ENCODE measurements around the gene SMIM10. TPM values are rescaled to one million over a fixed set of nuclear protein-coding genes. Genes with fewer than 3 reads are reported as not detected.

SMIM10 gene
- total and polyA plus RNA-seq, 2 of the 13 experiments (the other 11 are each of a cell fraction or from before 2014, with no cell fraction given) = not detected

GRCh38 chrX:134948333-134949241 lies 42.2 kb upstream of the SMIM10 start (continued):
- TF ChIP-seq ZNF703 (CRISPR knock-in tag; IDR thresholded peaks at IDR 0.05; ENCODE audit: borderline replicate concordance) (no peak), HNF4G (IDR thresholded peaks at IDR 0.05; ENCODE audit: borderline replicate concordance, low read depth, low read length) (no peak), HNF4G (CRISPR knock-in tag; IDR thresholded peaks at IDR 0.05; ENCODE audit: borderline replicate concordance, low read depth) (no peak), ZNF615 (CRISPR knock-in tag; IDR thresholded peaks at IDR 0.05; ENCODE audit: borderline replicate concordance) (no peak), ZNF160 (CRISPR knock-in tag; IDR thresholded peaks at IDR 0.05) (no peak), CENPT (CRISPR knock-in tag; IDR thresholded peaks at IDR 0.05; ENCODE audit: low read depth) (no peak), EHMT2 (IDR thresholded peaks at IDR 0.05; ENCODE audit: borderline replicate concordance, low read depth, low read length) (no peak), PHF20 (CRISPR knock-in tag; IDR thresholded peaks at IDR 0.05) (no peak), ZNF678 (CRISPR knock-in tag; IDR thresholded peaks at IDR 0.05) (no peak), AKAP8 (CRISPR knock-in tag; IDR thresholded peaks at IDR 0.05) (no peak), UBTF (CRISPR knock-in tag; IDR thresholded peaks at IDR 0.05) (no peak), ARID2 (CRISPR knock-in tag; IDR thresholded peaks at IDR 0.05; ENCODE audit: borderline replicate concordance) (no peak), ZNF34 (CRISPR knock-in tag; IDR thresholded peaks at IDR 0.05; ENCODE audit: borderline replicate concordance) (no peak), ZNF616 (CRISPR knock-in tag; IDR thresholded peaks at IDR 0.05; ENCODE audit: low read depth) (no peak), ZNF136 (CRISPR knock-in tag; IDR thresholded peaks at IDR 0.05; ENCODE audit: low read depth) (no peak), ZNF687 (CRISPR knock-in tag; IDR thresholded peaks at IDR 0.05) (no peak), AGO1 (IDR thresholded peaks at IDR 0.05; ENCODE audit: low read depth, low read length, poor library complexity, severe bottlenecking) (no peak)
- TF ChIP-seq, protein P1, sequence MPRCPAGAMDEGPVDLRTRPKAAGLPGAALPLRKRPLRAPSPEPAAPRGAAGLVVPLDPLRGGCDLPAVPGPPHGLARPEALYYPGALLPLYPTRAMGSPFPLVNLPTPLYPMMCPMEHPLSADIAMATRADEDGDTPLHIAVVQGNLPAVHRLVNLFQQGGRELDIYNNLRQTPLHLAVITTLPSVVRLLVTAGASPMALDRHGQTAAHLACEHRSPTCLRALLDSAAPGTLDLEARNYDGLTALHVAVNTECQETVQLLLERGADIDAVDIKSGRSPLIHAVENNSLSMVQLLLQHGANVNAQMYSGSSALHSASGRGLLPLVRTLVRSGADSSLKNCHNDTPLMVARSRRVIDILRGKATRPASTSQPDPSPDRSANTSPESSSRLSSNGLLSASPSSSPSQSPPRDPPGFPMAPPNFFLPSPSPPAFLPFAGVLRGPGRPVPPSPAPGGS (CRISPR knock-in tag; IDR thresholded peaks at IDR 0.05) = no peak
- TF ChIP-seq, protein P2, sequence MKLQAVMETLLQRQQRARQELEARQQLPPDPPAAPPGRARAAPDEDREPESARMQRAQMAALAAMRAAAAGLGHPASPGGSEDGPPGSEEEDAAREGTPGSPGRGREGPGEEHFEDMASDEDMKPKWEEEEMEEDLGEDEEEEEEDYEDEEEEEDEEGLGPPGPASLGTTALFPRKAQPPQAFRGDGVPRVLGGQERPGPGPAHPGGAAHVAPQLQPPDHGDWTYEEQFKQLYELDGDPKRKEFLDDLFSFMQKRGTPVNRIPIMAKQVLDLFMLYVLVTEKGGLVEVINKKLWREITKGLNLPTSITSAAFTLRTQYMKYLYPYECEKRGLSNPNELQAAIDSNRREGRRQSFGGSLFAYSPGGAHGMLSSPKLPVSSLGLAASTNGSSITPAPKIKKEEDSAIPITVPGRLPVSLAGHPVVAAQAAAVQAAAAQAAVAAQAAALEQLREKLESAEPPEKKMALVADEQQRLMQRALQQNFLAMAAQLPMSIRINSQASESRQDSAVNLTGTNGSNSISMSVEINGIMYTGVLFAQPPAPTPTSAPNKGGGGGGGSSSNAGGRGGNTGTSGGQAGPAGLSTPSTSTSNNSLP (IDR thresholded peaks at IDR 0.05; ENCODE audit: low read depth, low read length) = no peak
